22Rv1 (cell line): ENCODE results near the gene PAM16.
A peak's percentile ranks its signal among the peaks of the same experiment; 100 is the strongest.
"Not testable (repeated sequence)": the region's sequence is repeated elsewhere in the genome, so short reads cannot be mapped to it uniquely, and the experiment has no call there.

Source experiments
- H3K27ac ChIP-seq: fragments of 450-650 bp; 2 replicates; pipeline ENCODE4 v1.5.1; 2017
- CTCF ChIP-seq: fragments of 450-650 bp; IDR thresholded peaks from 2 replicates; pipeline ENCODE4 v1.5.1; 2017; ENCODE audit warnings: mild to moderate bottlenecking
- ZFX ChIP-seq: fragments of 450-650 bp; IDR thresholded peaks from 2 replicates; pipeline ENCODE4 v1.6.1; 2017; ENCODE audit warnings: antibody characterized with exemption, borderline replicate concordance

Gene PAM16

DNA sequence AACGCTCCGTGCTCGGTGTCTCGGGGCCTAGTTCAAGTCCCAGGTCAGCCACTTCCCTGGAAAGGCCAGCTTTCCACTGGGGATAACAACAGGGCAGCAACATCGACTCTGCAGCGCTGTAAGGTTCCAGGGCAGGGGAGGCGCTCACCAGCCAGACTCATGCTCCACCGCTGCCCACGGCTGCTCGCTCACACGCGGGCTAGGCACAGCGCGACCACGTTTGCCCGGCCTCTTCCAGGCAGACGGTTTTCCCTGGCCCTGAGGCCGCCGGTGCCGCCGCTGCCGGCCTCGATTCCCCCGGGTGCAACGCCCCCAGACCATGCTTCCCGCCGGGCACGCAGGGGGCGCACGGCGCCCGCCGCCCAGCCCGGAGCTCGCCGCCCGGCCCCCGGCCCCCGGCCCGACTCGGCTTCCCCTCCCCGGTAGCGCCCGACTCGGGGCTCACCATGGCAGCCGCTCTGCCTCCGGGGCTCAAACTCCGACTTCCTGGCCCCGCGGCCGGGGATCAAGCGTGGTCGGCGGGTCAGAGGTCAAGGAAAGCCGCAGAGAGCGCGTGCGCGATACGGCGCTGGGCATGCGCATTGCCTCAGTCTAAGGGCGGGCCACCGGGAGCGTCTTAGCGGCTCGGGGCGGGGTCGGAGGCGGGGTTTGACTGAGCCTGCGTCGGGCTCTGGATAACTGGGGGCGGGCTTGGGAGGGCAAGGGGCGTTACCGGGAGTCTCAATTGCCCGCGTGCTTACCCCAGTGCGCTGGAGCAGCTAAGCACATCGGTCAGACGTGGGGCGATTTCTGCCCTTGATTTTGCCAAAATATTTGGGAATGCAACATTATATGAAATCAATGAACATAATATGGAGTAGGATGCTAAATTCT is at the start of gene PAM16:
TSS of gene PAM16 (minus strand) at position 535 of the 873 bp plus-strand sequence. CDS start at position 448, 87 bp downstream.
- TF ChIP-seq CTCF = peak; percentile 43
- TF ChIP-seq ZFX = no peak
- H3K27ac ChIP-seq = peak within 1 kb of the TSS; percentile 87

DNA sequence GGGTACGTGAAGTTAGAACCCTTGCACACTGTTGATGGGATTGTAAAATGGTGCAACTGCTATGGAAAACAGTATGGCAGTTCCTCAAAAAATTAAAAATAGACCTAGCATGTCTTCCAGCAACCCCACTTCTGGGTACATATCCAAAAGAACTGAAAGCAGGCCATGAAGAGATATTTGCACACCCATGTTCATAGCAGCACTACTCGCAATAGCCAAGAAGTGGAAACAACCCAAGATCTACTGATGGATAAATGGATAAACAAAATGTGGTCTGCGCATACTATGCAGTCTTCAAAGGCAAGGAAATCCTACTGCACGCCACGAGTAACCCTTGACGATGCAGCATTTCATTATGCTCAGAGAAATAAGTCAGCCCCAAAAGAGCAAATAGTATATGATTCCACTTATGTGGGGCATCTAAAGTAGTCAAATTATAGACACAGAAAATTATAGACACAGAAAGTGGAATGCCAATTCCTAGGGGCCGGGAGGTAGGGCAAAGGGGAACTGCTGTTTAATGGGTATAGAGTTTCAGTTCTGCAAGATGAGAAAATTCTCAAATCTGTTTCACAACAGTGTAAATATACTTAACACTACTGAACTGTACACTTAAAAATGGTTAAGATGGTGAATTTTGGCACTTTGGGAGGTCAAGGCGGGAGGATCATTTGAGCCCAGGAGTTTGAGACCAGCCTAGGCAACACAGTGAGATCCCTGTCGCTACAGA is 48.0 kb upstream of the PAM16 start:
- TF ChIP-seq CTCF (no peak), ZFX (no peak)

GRCh38 chr16:4395055-4395726 is 44.1 kb upstream of the PAM16 start:
- no peak overlapping the region for H3K27ac ChIP-seq
- TF ChIP-seq CTCF (no peak), ZFX (no peak)

More for the DNA sequence above, 48.0 kb upstream of the PAM16 start:
- H3K27ac ChIP-seq = no peak overlapping the region

DNA sequence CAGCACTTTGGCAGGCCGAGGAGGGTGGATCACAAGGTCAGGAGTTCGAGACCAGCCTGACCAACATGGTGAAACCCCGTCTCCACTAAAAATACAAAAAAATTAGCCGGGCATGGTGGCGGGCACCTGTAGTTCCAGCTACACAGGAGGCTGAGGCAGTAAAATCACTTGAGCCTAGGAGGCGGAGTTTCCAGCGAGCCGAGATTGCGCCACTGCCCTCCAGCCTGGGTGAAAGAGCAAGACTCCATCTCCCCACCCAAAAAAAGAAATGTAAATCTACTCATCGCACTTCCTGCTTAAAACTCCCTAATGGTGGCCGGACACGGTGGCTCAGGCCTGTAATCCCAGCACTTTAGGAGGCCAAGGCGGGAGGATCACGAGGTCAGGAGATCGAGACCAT is 42.7 kb upstream of the PAM16 start:
- H3K27ac ChIP-seq = not testable (repeated sequence)

- H3K27ac ChIP-seq = no peak overlapping the region
- TF ChIP-seq CTCF (no peak), ZFX (no peak)
These were observed 42.1 kb upstream of the PAM16 start for GRCh38 chr16:4393240-4393600.

- TF ChIP-seq CTCF (no peak), ZFX (no peak)
- H3K27ac ChIP-seq = no peak overlapping the region
These were observed 41.5 kb upstream of the PAM16 start for GRCh38 chr16:4392382-4393239.
